Measurements from ENCODE around the gene TMEM107. TPM values are rescaled to one million over a fixed set of nuclear protein-coding genes. Genes with fewer than 3 reads are reported as not detected.
A peak's percentile ranks its signal among the peaks of the same experiment; 100 is the strongest.

Gene TMEM107
- total RNA-seq, 1 donor from 2014 or later, result 1.6 TPM

DNA sequence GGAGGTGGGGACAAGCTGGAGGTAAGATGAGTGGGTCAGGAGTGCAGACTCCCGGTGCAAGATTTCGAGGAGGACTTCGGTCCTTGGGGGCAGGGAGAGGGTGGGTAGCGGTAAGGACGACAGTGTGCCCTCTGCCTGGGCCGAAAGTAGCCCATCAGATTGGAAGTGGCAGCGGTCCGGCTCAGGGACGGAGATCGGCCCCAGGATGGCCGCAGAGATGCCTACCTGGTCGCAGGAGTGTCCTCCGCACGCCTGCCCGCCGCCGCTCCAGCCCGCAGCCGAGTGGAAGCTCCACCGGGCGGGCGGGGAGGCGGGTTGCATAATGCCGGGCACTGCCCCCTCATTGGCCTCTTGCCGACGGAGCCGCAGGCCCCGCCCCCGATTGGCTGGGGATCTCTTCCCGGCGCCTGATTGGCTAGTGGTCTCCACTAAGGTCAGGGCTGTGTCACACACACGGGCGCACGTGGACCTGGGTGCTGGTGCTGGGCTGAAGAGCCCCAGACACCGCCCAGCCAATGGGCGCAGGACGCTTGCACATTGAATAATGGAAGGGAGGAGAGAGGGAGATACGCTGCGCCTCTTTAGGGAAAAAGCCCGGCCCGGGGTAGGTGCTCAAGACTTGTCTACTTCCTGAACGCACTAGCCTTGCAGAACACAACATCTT is 23.9 kb downstream of the TMEM107 start, which contains the start of gene PER1:
Gene PER1 (minus strand): TSS at position 293 of the 664 bp plus-strand sequence. CDS start 1,698 bp downstream, outside the sequence.
- no peaks in the 10 kb centered on the region for H3K27me3 ChIP-seq
- H3K36me3 ChIP-seq, result peaks cover 43 to 50% of the 10 kb centered on the region in 2 donors
- H3K4me3 ChIP-seq, result peak within 1 kb of the TSS; percentile 80 to 90
- H3K4me1 ChIP-seq, result peaks cover 15 to 48% of the 10 kb centered on the region in 2 donors
- TF ChIP-seq, protein P1, sequence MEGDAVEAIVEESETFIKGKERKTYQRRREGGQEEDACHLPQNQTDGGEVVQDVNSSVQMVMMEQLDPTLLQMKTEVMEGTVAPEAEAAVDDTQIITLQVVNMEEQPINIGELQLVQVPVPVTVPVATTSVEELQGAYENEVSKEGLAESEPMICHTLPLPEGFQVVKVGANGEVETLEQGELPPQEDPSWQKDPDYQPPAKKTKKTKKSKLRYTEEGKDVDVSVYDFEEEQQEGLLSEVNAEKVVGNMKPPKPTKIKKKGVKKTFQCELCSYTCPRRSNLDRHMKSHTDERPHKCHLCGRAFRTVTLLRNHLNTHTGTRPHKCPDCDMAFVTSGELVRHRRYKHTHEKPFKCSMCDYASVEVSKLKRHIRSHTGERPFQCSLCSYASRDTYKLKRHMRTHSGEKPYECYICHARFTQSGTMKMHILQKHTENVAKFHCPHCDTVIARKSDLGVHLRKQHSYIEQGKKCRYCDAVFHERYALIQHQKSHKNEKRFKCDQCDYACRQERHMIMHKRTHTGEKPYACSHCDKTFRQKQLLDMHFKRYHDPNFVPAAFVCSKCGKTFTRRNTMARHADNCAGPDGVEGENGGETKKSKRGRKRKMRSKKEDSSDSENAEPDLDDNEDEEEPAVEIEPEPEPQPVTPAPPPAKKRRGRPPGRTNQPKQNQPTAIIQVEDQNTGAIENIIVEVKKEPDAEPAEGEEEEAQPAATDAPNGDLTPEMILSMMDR (IDR thresholded peaks at IDR 0.05), result no peak
- intact Hi-C loops (cut with DNase I), result no loop called here
- DNase-seq (ENCODE audit: low spot score in 2 of 2), result peak; percentile 91 to 99
- H3K27ac ChIP-seq, result peak within 1 kb of the TSS; percentile 99
- H3K9me3 ChIP-seq, result no peaks in the 10 kb centered on the region

DNA sequence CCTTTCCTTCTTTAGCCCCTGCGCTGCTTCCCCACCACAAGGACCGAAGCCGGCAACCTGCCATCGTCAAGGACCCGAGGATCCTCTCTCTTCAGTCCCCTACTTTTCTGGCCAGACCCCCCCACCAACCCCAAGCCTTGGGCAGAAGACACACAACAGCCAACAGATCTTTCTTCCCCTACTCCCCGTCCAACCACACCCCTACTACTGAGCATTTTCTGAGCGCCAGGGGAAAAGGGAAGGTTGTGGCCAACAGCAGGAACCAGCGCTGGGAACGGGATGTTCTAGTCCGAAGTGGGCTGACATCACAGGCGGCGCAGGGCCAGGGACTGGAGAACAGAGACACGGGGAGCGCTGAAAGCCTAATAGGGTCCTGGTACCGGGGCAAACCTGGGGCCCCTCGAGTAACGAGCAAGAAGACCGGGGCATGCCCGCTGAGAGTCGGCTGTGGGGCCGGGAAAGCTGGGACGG is 24.5 kb downstream of the TMEM107 start:
- no peaks in the 10 kb centered on the region for H3K9me3 ChIP-seq
- intact Hi-C loops (cut with DNase I), result loop anchor here (1.0 kb wide), 1 partner anchor 12 kb away; no protein-coding TSS in a partner anchor
- no peaks in the 10 kb centered on the region for H3K27me3 ChIP-seq
- peaks cover 49 to 56% of the 10 kb centered on the region in 2 donors for H3K36me3 ChIP-seq
- peak overlapping the region; percentile 99 for H3K27ac ChIP-seq
- H3K4me3 ChIP-seq, result peak overlapping the region; percentile 80 to 90
- peak; percentile 70 to 94 for DNase-seq (ENCODE audit: low spot score in 2 of 2)
- H3K4me1 ChIP-seq, result peaks cover 15 to 43% of the 10 kb centered on the region in 2 donors
- TF ChIP-seq, protein P1 (IDR thresholded peaks at IDR 0.05), result no peak

DNA sequence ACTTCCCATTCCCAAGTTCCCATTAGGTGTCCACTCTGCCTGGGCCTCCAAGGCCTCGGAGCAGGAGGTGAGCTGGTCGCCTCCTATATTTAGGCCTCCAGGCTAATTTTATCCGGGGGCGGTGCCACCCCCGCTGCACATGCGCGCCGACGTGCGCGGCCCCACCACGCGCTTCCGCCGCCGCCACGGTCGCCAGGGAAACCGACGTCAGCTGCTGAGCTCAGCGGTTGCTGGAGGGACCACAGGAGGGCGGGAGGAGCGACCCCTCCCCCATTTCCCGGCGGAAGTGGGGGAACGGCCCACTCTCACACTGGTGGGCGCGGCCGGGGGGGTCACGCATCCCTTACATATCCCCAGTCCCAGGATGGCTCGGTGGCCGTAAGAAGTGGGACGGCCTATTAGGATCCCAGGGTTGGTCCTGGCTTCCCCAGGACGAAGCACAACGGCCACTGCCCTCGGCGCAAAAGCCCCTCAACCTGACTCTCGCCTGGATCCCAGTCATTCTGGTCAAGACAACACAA is 25.0 kb downstream of the TMEM107 start:
- TF ChIP-seq, protein P1 (IDR thresholded peaks at IDR 0.05), result no peak
- peaks cover 15 to 43% of the 10 kb centered on the region in 2 donors for H3K4me1 ChIP-seq
- H3K27me3 ChIP-seq, result no peaks in the 10 kb centered on the region
- peak; percentile 85 to 96 for DNase-seq (ENCODE audit: low spot score in 2 of 2)
- H3K9me3 ChIP-seq, result no peaks in the 10 kb centered on the region
- H3K27ac ChIP-seq, result peak overlapping the region; percentile 99
- H3K4me3 ChIP-seq, result peak overlapping the region; percentile 80 to 90
- peaks cover 53 to 60% of the 10 kb centered on the region in 2 donors for H3K36me3 ChIP-seq
- intact Hi-C loops (cut with DNase I), result loop anchor here (1.0 kb wide), 1 partner anchor 12 kb away; no protein-coding TSS in a partner anchor

DNA sequence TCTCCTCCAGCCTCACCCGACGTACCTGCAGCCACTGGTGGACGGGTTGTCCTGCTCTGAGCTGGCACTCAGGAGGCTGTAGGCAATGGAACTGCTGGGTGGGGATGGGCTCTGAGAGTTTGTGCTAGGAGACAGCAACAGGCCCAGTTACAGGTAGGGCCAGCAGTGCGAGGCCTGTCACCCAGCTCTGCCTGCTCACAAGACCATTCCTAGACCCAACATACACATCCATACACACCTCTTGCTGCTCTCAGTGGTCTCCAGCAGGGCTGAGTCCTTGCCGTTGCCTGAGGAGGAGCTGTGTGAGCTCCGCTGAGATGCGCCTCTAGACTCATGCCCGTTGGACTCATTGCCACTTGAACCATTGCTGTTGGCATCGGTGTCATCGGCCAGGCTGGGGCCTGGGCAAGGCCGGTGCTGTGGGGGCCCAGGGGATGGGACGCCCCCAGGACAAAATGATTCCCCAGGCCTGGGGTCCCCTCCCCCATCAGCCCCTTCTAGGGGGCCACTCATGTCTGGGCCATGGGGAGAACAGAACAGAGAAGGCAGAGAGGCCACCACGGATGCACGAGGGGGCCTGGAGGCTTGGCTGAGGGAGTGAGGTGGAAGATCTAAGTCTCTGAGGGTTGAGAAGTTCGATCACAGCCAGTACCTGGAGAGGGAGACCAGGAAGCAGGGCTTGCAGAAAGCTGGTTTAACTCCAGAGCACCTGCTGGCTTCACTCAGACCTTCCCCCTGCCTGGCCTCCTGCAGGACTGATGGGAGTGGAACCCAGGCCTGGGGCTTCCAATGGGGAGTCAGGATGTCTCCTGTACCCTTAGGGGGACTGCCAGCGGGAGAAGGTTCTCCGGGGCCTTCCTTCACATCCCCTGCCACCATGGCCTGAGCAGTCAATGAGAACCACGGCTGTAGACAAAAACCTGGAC is 25.7 kb downstream of the TMEM107 start:
- peak overlapping the region; percentile 80 to 90 for H3K4me3 ChIP-seq
- TF ChIP-seq, protein P1 (IDR thresholded peaks at IDR 0.05), result no peak
- H3K4me1 ChIP-seq, result peaks cover 15 to 43% of the 10 kb centered on the region in 2 donors
- no peaks in the 10 kb centered on the region for H3K27me3 ChIP-seq
- intact Hi-C loops (cut with DNase I), result loop anchor here (1.0 kb wide), 1 partner anchor 11 kb away; no protein-coding TSS in a partner anchor
- peak overlapping the region; percentile 99 for H3K27ac ChIP-seq
- DNase-seq (ENCODE audit: low spot score in 2 of 2), result no peak
- peaks cover 61 to 63% of the 10 kb centered on the region in 2 donors for H3K36me3 ChIP-seq
- no peaks in the 10 kb centered on the region for H3K9me3 ChIP-seq

Measured in ascending aorta (tissue), 2 donors.